Measurements from ENCODE around the gene KCNK16. TPM values are rescaled to one million over a fixed set of nuclear protein-coding genes. Genes with fewer than 3 reads are reported as not detected.
"Not testable (repeated sequence)": the region's sequence is repeated elsewhere in the genome, so short reads cannot be mapped to it uniquely, and the experiment has no call there.

Gene KCNK16
- total RNA-seq, 3 donors from 2014 or later: not detected

- no peak for TF ChIP-seq POLR2A (IDR thresholded peaks at IDR 0.05)
- no peak for TF ChIP-seq POLR2AphosphoS5 (IDR thresholded peaks at IDR 0.05)
- no peak for TF ChIP-seq CTCF (IDR thresholded peaks at IDR 0.05)
- H3K27ac ChIP-seq: no peak overlapping the region
- H3K36me3 ChIP-seq: no peaks in the 10 kb centered on the region
- no peak for DNase-seq (ENCODE audit: low spot score in 2 of 2)
- no peaks in the 10 kb centered on the region for H3K9me3 ChIP-seq
- H3K27me3 ChIP-seq: no peaks in the 10 kb centered on the region
- intact Hi-C loops (cut with DNase I; ENCODE audit: low total_unique reads): no loop called here
- H3K4me3 ChIP-seq: no peak overlapping the region
- no peaks in the 10 kb centered on the region for H3K4me1 ChIP-seq
Observed at GRCh38 chr6:39294133-39294532, 28.4 kb downstream of the KCNK16 start.

GRCh38 chr6:39292637-39293036 lies 29.9 kb downstream of the KCNK16 start:
- intact Hi-C loops (cut with DNase I; ENCODE audit: low total_unique reads): no loop called here
- no peak overlapping the region for H3K4me3 ChIP-seq
- H3K27me3 ChIP-seq: no peaks in the 10 kb centered on the region
- no peaks in the 10 kb centered on the region for H3K36me3 ChIP-seq
- no peak for DNase-seq (ENCODE audit: low spot score in 2 of 2)
- H3K4me1 ChIP-seq: no peaks in the 10 kb centered on the region
- H3K27ac ChIP-seq: no peak overlapping the region
- no peaks in the 10 kb centered on the region for H3K9me3 ChIP-seq
- no peak for TF ChIP-seq POLR2AphosphoS5 (IDR thresholded peaks at IDR 0.05)
- no peak for TF ChIP-seq CTCF (IDR thresholded peaks at IDR 0.05)
- TF ChIP-seq POLR2A (IDR thresholded peaks at IDR 0.05): no peak

GRCh38 chr6:39289490-39289889 lies 33.0 kb downstream of the KCNK16 start:
- Histone ChIP-seq H3K27ac (no peak overlapping the region), H3K9me3 (no peaks in the 10 kb centered on the region), H3K27me3 (no peaks in the 10 kb centered on the region), H3K4me3 (no peak overlapping the region), H3K36me3 (no peaks in the 10 kb centered on the region), H3K4me1 (no peaks in the 10 kb centered on the region)
- TF ChIP-seq CTCF (IDR thresholded peaks at IDR 0.05) (no peak), POLR2A (IDR thresholded peaks at IDR 0.05) (no peak), POLR2AphosphoS5 (IDR thresholded peaks at IDR 0.05) (no peak)
- DNase-seq (ENCODE audit: low spot score in 2 of 2): no peak
- intact Hi-C loops (cut with DNase I; ENCODE audit: low total_unique reads): no loop called here

- Histone ChIP-seq H3K9me3 (no peaks in the 10 kb centered on the region), H3K4me3 (no peak overlapping the region), H3K4me1 (no peaks in the 10 kb centered on the region), H3K27me3 (no peaks in the 10 kb centered on the region), H3K27ac (no peak overlapping the region), H3K36me3 (no peaks in the 10 kb centered on the region)
- no peak for DNase-seq (ENCODE audit: low spot score in 2 of 2)
- intact Hi-C loops (cut with DNase I; ENCODE audit: low total_unique reads): no loop called here
- no peak for TF ChIP-seq POLR2AphosphoS5 (IDR thresholded peaks at IDR 0.05)
- no peak for TF ChIP-seq POLR2A (IDR thresholded peaks at IDR 0.05)
Observed at GRCh38 chr6:39287601-39288000, 34.9 kb downstream of the KCNK16 start.

- H3K27ac ChIP-seq; intact Hi-C loops (cut with DNase I; ENCODE audit: low total_unique reads); H3K36me3 ChIP-seq; DNase-seq (ENCODE audit: low spot score in 2 of 2); H3K4me1 ChIP-seq; H3K4me3 ChIP-seq; H3K27me3 ChIP-seq; H3K9me3 ChIP-seq: not testable (repeated sequence)
Observed at GRCh38 chr6:39286596-39286995, 35.9 kb downstream of the KCNK16 start.

- no peak overlapping the region for H3K4me3 ChIP-seq
- intact Hi-C loops (cut with DNase I; ENCODE audit: low total_unique reads): no loop called here
- no peak for DNase-seq (ENCODE audit: low spot score in 2 of 2)
Observed at GRCh38 chr6:39282774-39283173, 39.7 kb downstream of the KCNK16 start.

More at GRCh38 chr6:39282774-39283173, 39.7 kb downstream of the KCNK16 start:
- Histone ChIP-seq H3K4me1 (no peaks in the 10 kb centered on the region), H3K27ac (no peak overlapping the region), H3K36me3 (no peaks in the 10 kb centered on the region), H3K9me3 (no peaks in the 10 kb centered on the region), H3K27me3 (no peaks in the 10 kb centered on the region)
- TF ChIP-seq POLR2A (IDR thresholded peaks at IDR 0.05) (no peak), POLR2AphosphoS5 (IDR thresholded peaks at IDR 0.05) (no peak), CTCF (IDR thresholded peaks at IDR 0.05) (no peak)

Measured in breast epithelium (tissue), 4 donors.